ENCODE results near the gene CPA1.

Gene CPA1

DNA sequence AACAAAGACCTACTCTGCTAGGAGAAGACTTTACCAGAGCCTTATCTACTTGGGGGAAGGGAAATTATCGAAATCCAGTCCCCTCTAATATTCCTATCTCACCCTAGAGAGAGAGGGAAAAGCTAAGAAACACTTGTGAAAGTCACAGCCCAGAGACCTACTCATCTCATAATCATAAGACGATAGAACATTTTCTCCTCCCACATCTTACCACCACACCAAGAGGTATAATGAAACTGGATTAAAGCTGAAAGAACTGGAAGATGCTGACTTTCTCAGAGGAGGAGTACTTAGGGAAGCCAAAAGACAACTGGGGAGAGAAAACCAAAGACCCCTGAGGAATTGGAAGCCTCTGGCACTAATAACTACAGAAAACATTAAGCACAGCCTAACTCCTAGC is 46.5 kb upstream of the CPA1 start:
- TF ChIP-seq ZNF610 (tag by site-specific recombination; IDR thresholded peaks at IDR 0.05; ENCODE audit: borderline replicate concordance) (no peak), ZNF747 (tag by site-specific recombination; IDR thresholded peaks at IDR 0.05) (no peak), ZNF433 (tag by site-specific recombination; IDR thresholded peaks at IDR 0.05; ENCODE audit: low read depth) (no peak), ZNF114 (tag by site-specific recombination; IDR thresholded peaks at IDR 0.05) (no peak), BCL11B (tag by site-specific recombination; IDR thresholded peaks at IDR 0.05; ENCODE audit: low read depth) (no peak), ZNF571 (tag by site-specific recombination; IDR thresholded peaks at IDR 0.05) (no peak)
- no peaks in the 10 kb centered on the region for H3K9me3 ChIP-seq (ENCODE audit: control insufficient read depth, insufficient read depth, low read depth, low read length)
- peaks cover 7% of the 10 kb centered on the region; the same call in 1 of the 2 replicates for H3K4me1 ChIP-seq (ENCODE audit: control insufficient read depth, insufficient read depth, low read length)
- H3K36me3 ChIP-seq (ENCODE audit: control insufficient read depth in 2 of 2, insufficient read depth in 1 of 2, low read length in 2 of 2) = no peaks in the 10 kb centered on the region
- POLR2A ChIA-PET = no interaction called here
- CTCF ChIA-PET = no interaction called here
- no peak overlapping the region for H3K27ac ChIP-seq (ENCODE audit: extremely low read depth, low read depth, low read length)
- no peak overlapping the region for H3K4me3 ChIP-seq (ENCODE audit: low read depth, low read length)

DNA sequence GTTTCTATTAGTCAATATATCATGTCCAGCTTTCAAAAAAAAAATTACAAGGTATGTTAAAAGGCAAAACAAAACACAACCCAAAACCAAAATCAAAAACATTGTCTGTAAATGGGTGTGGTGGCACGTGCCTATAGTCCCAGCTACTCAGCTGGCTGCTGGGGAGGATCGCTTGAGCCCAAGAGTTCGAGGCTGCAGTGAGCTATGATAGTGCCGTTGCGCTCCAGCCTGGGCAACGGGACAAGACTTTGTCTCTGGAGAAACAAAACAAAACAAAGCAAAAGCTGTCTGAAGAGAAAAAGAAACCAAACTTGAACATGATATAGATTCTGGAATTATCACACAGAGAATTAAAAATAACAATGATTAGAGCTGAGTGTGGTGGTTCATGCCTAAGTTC is 46.0 kb upstream of the CPA1 start:
- Histone ChIP-seq H3K9me3 (ENCODE audit: control insufficient read depth, insufficient read depth, low read depth, low read length) (no peaks in the 10 kb centered on the region), H3K27ac (ENCODE audit: extremely low read depth, low read depth, low read length) (no peak overlapping the region), H3K36me3 (ENCODE audit: control insufficient read depth in 2 of 2, insufficient read depth in 1 of 2, low read length in 2 of 2) (no peaks in the 10 kb centered on the region), H3K4me3 (ENCODE audit: low read depth, low read length) (no peak overlapping the region), H3K4me1 (ENCODE audit: control insufficient read depth, insufficient read depth, low read length) (peaks cover 7% of the 10 kb centered on the region; the same call in 1 of the 2 replicates)
- ChIA-PET CTCF (interaction anchor here (0.7 kb wide), 1 partner anchor 11 kb away, joined by 3 read pairs; no protein-coding TSS in a partner anchor), POLR2A (no interaction called here)
- TF ChIP-seq SCRT2 (tag by site-specific recombination; IDR thresholded peaks at IDR 0.05) (no peak), PRDM1 (tag by site-specific recombination; IDR thresholded peaks at IDR 0.05) (no peak), EGR2 (tag by site-specific recombination; IDR thresholded peaks at IDR 0.05; ENCODE audit: low read depth) (no peak), ZNF645 (tag by site-specific recombination; IDR thresholded peaks at IDR 0.05) (no peak), ZNF843 (tag by site-specific recombination; IDR thresholded peaks at IDR 0.05) (no peak), KLF16 (tag by site-specific recombination; IDR thresholded peaks at IDR 0.05) (no peak), PRDM2 (tag by site-specific recombination; IDR thresholded peaks at IDR 0.05; ENCODE audit: borderline replicate concordance) (no peak), ZNF670 (tag by site-specific recombination; IDR thresholded peaks at IDR 0.05; ENCODE audit: low read depth) (no peak), ZNF19 (tag by site-specific recombination; IDR thresholded peaks at IDR 0.05; ENCODE audit: low read depth) (no peak)

DNA sequence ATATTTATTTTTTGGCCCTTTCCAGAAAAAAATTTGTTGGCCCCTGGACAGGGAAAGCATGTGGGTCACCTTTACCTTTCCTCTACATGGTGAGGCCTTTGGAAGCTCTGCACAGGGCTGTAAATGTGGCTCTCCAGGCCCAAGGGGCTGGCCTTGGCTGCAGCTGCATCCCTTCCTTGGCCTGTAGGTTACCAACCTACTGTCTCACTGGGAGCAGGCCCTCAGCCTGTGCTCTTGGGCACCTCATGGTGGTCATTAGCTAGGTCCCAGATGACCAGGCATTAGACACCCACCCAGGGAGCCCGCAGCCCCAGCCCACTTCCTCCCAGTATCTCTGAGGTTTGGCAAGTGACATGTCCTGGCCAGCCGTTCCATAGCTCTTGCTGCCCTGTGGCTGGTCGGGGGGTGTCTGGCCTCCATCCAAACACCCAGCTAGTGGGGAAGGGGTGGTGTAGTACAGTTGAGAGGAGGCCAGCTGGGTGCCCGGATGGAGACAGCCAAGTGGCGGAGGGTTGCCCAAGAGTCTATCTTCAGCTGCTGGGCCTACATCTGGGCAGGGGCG is 42.8 kb upstream of the CPA1 start:
- CTCF ChIA-PET = interaction anchor here (1.0 kb wide), 1 partner anchor 369 kb away, joined by 3 read pairs; no protein-coding TSS in a partner anchor
- POLR2A ChIA-PET = no interaction called here
- no peaks in the 10 kb centered on the region for H3K4me1 ChIP-seq (ENCODE audit: control insufficient read depth, insufficient read depth, low read length)
- H3K9me3 ChIP-seq (ENCODE audit: control insufficient read depth, insufficient read depth, low read depth, low read length) = no peaks in the 10 kb centered on the region
- H3K4me3 ChIP-seq (ENCODE audit: low read depth, low read length) = no peak overlapping the region
- no peaks in the 10 kb centered on the region for H3K36me3 ChIP-seq (ENCODE audit: control insufficient read depth in 2 of 2, insufficient read depth in 1 of 2, low read length in 2 of 2)
- H3K27ac ChIP-seq (ENCODE audit: extremely low read depth, low read depth, low read length) = no peak overlapping the region
- TF ChIP-seq, protein P1, sequence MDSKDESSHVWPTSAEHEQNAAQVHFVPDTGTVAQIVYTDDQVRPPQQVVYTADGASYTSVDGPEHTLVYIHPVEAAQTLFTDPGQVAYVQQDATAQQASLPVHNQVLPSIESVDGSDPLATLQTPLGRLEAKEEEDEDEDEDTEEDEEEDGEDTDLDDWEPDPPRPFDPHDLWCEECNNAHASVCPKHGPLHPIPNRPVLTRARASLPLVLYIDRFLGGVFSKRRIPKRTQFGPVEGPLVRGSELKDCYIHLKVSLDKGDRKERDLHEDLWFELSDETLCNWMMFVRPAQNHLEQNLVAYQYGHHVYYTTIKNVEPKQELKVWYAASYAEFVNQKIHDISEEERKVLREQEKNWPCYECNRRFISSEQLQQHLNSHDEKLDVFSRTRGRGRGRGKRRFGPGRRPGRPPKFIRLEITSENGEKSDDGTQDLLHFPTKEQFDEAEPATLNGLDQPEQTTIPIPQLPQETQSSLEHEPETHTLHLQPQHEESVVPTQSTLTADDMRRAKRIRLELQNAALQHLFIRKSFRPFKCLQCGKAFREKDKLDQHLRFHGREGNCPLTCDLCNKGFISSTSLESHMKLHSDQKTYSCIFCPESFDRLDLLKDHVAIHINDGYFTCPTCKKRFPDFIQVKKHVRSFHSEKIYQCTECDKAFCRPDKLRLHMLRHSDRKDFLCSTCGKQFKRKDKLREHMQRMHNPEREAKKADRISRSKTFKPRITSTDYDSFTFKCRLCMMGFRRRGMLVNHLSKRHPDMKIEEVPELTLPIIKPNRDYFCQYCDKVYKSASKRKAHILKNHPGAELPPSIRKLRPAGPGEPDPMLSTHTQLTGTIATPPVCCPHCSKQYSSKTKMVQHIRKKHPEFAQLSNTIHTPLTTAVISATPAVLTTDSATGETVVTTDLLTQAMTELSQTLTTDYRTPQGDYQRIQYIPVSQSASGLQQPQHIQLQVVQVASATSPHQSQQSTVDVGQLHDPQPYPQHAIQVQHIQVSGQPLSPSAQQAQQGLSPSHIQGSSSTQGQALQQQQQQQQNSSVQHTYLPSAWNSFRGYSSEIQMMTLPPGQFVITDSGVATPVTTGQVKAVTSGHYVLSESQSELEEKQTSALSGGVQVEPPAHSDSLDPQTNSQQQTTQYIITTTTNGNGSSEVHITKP (tag by site-specific recombination; IDR thresholded peaks at IDR 0.05) = no peak
- TF ChIP-seq ZNF560 (tag by site-specific recombination; IDR thresholded peaks at IDR 0.05; ENCODE audit: borderline replicate concordance) (no peak), GLI2 (tag by site-specific recombination; IDR thresholded peaks at IDR 0.05; ENCODE audit: borderline replicate concordance, low read depth) (no peak), ZNF792 (tag by site-specific recombination; IDR thresholded peaks at IDR 0.05) (no peak), BCL11B (tag by site-specific recombination; IDR thresholded peaks at IDR 0.05; ENCODE audit: low read depth) (no peak)
- TF ChIP-seq, protein P2, sequence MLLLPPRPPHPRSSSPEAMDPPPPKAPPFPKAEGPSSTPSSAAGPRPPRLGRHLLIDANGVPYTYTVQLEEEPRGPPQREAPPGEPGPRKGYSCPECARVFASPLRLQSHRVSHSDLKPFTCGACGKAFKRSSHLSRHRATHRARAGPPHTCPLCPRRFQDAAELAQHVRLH (tag by site-specific recombination; IDR thresholded peaks at IDR 0.05) = no peak

Data from HEK293 (cell line).